Stimulated activated CD4-positive, alpha-beta T cell treated with anti-CD3 and anti-CD28 coated beads, Interleukin-12 subunit alpha, Interleukin-12 subunit beta, amount 100 ng/mL, for 48 hours (primary cell): ENCODE measurements around the gene KPNA2.
"Not testable (repeated sequence)": the region's sequence is repeated elsewhere in the genome, so short reads cannot be mapped to it uniquely, and the experiment has no call there.

Experiments used
- DNase-seq, 3 donors: peaks; one replicate each; pipeline ENCODE4 v3.0.0-alpha.2; 2020; ENCODE audit warnings: low read depth in 2 of 3, low spot score in 1 of 3

The KPNA2 gene

DNA sequence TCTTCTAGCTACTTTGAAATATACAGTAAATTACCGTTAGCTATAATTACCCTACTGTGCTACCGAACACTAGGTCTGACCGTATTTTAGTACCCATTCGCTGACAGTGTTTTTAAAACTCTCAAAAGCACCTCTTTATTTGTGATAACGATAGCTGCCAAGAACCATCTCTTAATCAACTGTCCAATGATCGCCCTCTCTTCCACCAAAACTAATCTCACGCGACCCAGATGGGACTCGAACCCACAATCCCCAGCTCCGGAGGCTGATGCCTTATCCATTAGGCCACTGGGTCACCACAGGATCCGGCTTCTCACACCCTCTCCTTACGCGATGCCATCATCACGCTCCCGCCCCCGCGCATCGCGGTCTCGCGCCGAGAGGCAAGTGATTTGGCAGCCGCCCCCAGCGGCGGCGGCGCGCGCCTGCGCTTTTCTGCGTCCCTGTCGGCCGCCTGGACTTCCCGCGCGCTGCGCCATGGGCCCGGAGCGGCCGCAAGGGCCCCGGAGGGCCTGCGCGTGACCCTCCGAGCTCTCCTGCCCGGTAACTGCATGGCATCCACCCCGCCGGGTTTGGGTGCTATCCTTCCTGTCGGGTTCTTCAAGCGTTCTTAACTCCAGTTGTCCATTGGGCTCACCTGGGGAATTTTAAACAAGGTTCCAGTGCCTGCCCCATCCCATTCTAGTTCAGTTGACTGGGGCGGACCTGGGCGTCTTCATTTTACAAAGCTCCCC is 15.7 kb upstream of the KPNA2 start:
- DNase-seq = peak; percentile 95 to 100 (median 99)

- DNase-seq = no peak
Measured at GRCh38 chr17:68020409-68020756, 15.2 kb upstream of the KPNA2 start.

DNA sequence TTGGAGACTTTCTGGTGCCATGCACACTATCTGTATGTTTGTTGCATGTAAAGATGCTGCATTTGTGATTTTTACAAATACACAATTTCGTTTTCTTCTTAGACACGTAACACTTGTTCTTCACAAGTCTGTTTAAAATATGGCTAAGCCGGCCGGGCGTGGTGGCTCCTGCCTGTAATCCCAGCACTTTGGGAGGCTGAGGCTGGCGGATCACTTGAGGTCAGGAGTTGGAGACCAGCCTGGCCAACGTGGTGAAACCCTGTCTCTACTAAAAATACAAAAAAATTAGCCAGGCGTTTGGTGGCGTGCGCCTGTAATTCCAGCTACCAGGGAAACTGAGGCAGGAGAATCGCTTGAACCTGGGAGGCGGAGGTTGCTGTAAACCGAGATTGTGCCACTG is 14.7 kb upstream of the KPNA2 start:
- DNase-seq = not testable (repeated sequence)

DNA sequence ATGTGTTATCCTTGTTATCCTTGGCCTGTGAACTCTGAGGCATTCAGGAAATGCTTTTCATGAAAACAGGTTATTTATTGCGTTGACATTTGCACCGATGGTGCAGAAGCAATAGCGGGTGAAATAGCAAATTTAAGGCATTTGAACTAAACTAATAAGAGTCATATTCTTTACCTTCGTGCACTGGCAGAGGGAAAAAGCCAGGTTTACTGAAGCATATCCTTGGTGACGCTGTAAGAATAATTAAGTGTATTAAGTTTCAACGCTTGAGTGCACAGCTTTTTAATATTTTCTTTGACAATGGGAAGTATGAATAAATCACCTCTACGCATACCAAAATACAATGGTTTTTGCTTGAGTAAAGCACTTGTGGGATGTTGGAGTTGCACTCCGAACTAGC is 13.6 kb upstream of the KPNA2 start:
- no peak for DNase-seq

GRCh38 chr17:68022547-68022946 is 13.0 kb upstream of the KPNA2 start:
- not testable (repeated sequence) for DNase-seq

DNA sequence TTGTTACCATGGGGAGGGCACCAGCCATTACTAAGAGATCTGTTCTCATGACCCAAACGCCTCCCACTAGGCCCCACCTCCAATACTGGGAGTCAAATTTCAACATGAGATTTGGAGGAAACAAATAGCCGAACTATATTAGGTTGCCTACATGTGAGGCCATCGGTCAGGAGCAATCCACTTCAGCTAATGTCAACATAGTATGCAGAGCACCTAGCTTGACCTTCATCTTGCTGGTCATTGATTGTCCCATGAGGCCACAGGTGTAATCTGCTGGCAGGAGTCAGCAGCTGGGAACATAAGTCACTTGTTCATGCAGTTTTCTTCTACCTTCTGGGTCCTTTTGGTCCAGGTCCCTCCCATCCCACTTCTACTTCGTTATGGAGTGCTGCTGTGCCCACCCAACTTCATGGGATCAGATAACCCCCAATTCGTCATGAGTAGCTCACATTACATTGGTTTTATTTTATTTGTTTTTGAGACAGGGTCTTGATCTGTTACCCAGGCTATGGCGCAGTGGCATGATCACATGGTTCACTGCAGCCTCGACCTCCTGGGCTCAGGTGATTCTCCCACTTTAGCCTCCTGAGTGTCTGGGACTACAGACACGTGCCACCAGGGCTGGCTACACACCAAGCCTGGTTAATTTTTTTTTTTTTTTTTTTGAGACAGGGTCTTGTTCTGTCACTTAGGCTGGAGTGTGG is 5.9 kb upstream of the KPNA2 start:
- DNase-seq = no peak

- no peak for DNase-seq
Measured at GRCh38 chr17:68033636-68034451, 1.7 kb upstream of the KPNA2 start.

DNA sequence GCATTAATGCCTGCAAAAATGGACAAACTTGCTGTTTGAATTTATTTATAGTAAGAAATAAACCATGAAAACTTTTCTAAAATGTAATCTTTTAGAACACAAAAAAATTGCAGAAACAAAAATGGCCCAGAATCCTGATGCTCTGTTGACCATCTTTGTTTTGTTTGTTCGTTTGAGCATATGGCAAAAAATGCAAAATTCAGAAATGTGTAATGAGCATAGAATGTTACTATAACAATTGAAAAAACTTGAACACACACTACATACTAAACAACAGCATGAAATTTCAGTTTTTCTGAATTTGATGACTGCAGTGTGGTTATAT is 1.1 kb upstream of the KPNA2 start:
- no peak for DNase-seq

- peak; percentile 80 to 90 (median 84) for DNase-seq
Measured at GRCh38 chr17:68035131-68035522, 408 bp upstream of the KPNA2 start.

- DNase-seq = no peak
Measured at GRCh38 chr17:68036304-68037147, 991 bp downstream of the KPNA2 start.

DNA sequence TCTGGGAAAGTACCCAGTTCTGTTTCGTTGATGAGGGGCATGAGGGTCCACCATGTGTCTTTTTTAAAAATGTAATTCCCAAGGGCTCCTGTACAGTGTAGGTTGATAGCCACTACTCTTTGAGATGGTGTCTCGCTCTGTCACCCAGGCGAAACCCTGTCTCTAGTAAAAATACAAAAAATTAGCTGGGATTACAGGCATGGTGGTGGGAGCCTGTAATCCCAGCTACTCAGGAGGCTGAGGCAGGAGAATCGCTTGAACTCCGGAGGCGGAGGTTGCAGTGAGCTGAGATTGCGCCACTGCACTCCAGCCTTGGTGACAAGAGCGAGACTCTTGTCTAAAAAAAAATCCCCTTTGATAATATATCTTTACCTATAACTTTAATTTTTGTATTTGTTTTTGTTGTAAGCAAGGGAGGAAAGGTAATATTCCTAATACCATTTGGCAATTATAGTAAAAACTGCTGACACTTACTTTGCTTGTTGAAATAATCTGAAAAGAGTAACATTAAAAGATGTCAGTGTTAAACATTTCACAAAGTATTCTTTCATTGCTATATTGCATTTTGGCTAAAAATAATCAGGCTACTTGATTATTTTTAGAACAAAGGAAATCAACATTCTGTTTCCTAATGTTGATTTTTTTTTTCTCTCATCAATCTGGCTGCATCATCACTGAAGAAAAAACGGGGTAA is 11.8 kb downstream of the KPNA2 start:
- no peak for DNase-seq

- DNase-seq = not testable (repeated sequence)
Measured at GRCh38 chr17:68047890-68048542, 12.5 kb downstream of the KPNA2 start.

DNA sequence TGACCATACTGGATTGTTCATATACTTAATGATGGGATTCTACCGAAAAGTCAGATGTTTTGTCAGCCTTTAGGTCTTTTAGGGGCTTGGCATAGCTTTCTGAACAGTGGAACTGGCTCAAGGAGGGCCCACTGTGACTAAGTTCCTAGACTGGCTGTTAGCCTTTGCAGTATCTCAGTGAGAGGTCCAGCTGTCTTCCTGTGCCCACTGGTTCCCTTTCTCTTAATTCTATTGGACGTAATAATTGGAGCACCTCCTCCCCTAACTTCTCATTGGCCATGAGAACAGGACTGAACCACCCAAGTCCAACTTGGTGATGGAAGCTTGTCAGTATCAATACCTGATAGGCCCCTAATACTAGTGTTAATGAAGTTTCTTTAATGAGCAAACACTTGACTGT is 13.5 kb downstream of the KPNA2 start:
- no peak for DNase-seq

- not testable (repeated sequence) for DNase-seq
Measured at GRCh38 chr17:68049812-68050437, 14.4 kb downstream of the KPNA2 start.

DNA sequence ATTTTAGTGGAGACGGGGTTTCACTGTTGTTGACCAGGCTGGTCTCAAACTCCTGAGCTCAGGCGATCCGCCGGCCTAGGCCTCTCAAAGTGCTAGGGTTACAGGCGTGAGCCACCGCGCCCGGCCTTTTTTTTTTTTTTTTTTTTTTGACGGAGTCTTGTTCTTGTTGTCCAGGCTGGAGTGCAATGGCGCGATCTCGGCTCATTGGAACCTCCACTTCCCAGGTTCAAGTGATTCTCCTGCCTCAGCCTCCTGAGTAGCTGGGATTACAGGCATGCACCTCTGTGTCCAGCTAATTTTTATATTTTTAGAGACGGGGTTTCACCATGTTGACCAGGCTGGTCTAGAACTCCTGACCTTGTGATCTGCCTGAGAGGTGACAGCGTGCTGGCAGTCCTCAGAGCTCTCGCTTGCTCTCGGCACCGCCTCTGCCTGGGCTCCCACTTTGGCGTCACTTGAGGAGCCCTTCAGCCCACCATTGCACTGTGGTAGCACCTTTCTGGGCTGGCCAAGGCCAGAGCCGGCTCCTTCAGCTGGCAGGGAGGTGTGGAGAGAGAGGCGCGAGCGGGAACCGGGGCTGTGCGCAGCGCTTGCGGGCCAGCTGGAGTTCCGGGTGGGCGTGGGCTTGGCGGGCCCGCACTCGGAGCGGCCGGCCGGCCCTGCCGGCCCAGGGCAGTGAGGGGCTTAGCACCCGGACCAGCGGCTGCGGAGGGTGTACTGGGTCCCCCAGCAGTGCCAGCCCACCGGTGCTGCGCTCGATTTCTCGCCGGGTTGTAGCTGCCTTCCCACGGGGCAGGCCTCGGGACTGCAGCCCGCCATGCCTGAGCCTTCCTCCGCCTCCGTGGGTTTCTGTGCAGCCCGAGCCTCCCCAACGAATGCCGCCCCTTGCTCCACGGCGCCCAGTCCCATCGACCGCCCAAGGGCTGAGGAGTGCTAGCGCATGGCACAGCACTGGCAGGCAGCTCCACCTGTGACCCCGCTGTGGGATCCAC is 16.1 kb downstream of the KPNA2 start:
- DNase-seq = not testable (repeated sequence)

GRCh38 chr17:68052810-68053209 is 17.3 kb downstream of the KPNA2 start:
- no peak for DNase-seq

GRCh38 chr17:68053231-68054013 is 17.9 kb downstream of the KPNA2 start:
- DNase-seq = no peak
